ENCODE data around the gene CD44.
A peak's percentile ranks its signal among the peaks of the same experiment; 100 is the strongest.

CD44 gene

GRCh38 chr11:35182317-35182939 lies 43.5 kb downstream of the CD44 start:
- TF ChIP-seq YY1 (IDR thresholded peaks at IDR 0.05; ENCODE audit: low read depth) (no peak), CEBPB (IDR thresholded peaks at IDR 0.05) (no peak), CREB1 (IDR thresholded peaks at IDR 0.05; ENCODE audit: low read depth) (no peak), EP300 (IDR thresholded peaks at IDR 0.05; ENCODE audit: borderline replicate concordance) (no peak)

- TF ChIP-seq RAD21 (IDR thresholded peaks at IDR 0.05; ENCODE audit: low read depth) (no peak), ZBTB7A (IDR thresholded peaks at IDR 0.05; ENCODE audit: low read depth) (no peak), TAF1 (IDR thresholded peaks at IDR 0.05; ENCODE audit: low read depth) (no peak), YY1 (IDR thresholded peaks at IDR 0.05; ENCODE audit: low read depth) (no peak), TEAD4 (IDR thresholded peaks at IDR 0.05) (no peak), REST (IDR thresholded peaks at IDR 0.05; ENCODE audit: low read depth) (no peak), NFIC (IDR thresholded peaks at IDR 0.05) (no peak), MAX (IDR thresholded peaks at IDR 0.05) (no peak), EP300 (IDR thresholded peaks at IDR 0.05; ENCODE audit: borderline replicate concordance) (no peak), EGR1 (IDR thresholded peaks at IDR 0.05) (no peak), CEBPB (IDR thresholded peaks at IDR 0.05) (no peak), CREB1 (IDR thresholded peaks at IDR 0.05; ENCODE audit: low read depth) (no peak), USF1 (IDR thresholded peaks at IDR 0.05) (no peak), TCF12 (IDR thresholded peaks at IDR 0.05; ENCODE audit: low read depth) (no peak), FOXM1 (IDR thresholded peaks at IDR 0.05; ENCODE audit: borderline replicate concordance, low read depth) (no peak)
Measured at GRCh38 chr11:35183326-35183925, 44.5 kb downstream of the CD44 start.

- TF ChIP-seq TEAD4 (IDR thresholded peaks at IDR 0.05) (no peak), REST (IDR thresholded peaks at IDR 0.05; ENCODE audit: low read depth) (no peak), ZBTB7A (IDR thresholded peaks at IDR 0.05; ENCODE audit: low read depth) (no peak), TCF12 (IDR thresholded peaks at IDR 0.05; ENCODE audit: low read depth) (no peak), NFIC (IDR thresholded peaks at IDR 0.05) (no peak), TAF1 (IDR thresholded peaks at IDR 0.05; ENCODE audit: low read depth) (no peak), CEBPB (IDR thresholded peaks at IDR 0.05) (no peak), FOXM1 (IDR thresholded peaks at IDR 0.05; ENCODE audit: borderline replicate concordance, low read depth) (no peak), EGR1 (IDR thresholded peaks at IDR 0.05) (no peak), USF1 (IDR thresholded peaks at IDR 0.05) (no peak), RAD21 (IDR thresholded peaks at IDR 0.05; ENCODE audit: low read depth) (no peak), CREB1 (IDR thresholded peaks at IDR 0.05; ENCODE audit: low read depth) (no peak), YY1 (IDR thresholded peaks at IDR 0.05; ENCODE audit: low read depth) (no peak), MAX (IDR thresholded peaks at IDR 0.05) (no peak), EP300 (IDR thresholded peaks at IDR 0.05; ENCODE audit: borderline replicate concordance) (no peak)
Measured at GRCh38 chr11:35185696-35186095, 46.7 kb downstream of the CD44 start.

- TF ChIP-seq EP300 (IDR thresholded peaks at IDR 0.05; ENCODE audit: borderline replicate concordance) = no peak
- no peak for TF ChIP-seq EGR1 (IDR thresholded peaks at IDR 0.05)
- TF ChIP-seq YY1 (IDR thresholded peaks at IDR 0.05; ENCODE audit: low read depth) = no peak
- no peak for TF ChIP-seq RAD21 (IDR thresholded peaks at IDR 0.05; ENCODE audit: low read depth)
- no peak for TF ChIP-seq CREB1 (IDR thresholded peaks at IDR 0.05; ENCODE audit: low read depth)
- TF ChIP-seq NFIC (IDR thresholded peaks at IDR 0.05) = no peak
- no peak for TF ChIP-seq ZBTB7A (IDR thresholded peaks at IDR 0.05; ENCODE audit: low read depth)
- no peak for TF ChIP-seq TAF1 (IDR thresholded peaks at IDR 0.05; ENCODE audit: low read depth)
Measured at GRCh38 chr11:35187996-35188395, 49.0 kb downstream of the CD44 start.

- TF ChIP-seq CREB1 (IDR thresholded peaks at IDR 0.05; ENCODE audit: low read depth) (no peak), ZBTB7A (IDR thresholded peaks at IDR 0.05; ENCODE audit: low read depth) (no peak), RAD21 (IDR thresholded peaks at IDR 0.05; ENCODE audit: low read depth) (no peak), NFIC (IDR thresholded peaks at IDR 0.05) (no peak), CEBPB (IDR thresholded peaks at IDR 0.05) (peak; percentile 71), MAX (IDR thresholded peaks at IDR 0.05) (no peak)
Measured at GRCh38 chr11:35190804-35191348, 51.9 kb downstream of the CD44 start.

All from Ishikawa (cell line).